Activated CD4-positive, alpha-beta T cell treated with anti-CD3 and anti-CD28 coated beads, Interleukin-2, amount 10 ng/mL, durations not matched to agents 24 days and 14 days (primary cell): ENCODE data around the gene IGSF6. TPM values are rescaled to one million over a fixed set of nuclear protein-coding genes. Genes with fewer than 3 reads are reported as not detected.
A peak's percentile ranks its signal among the peaks of the same experiment; 100 is the strongest.
"Not testable (repeated sequence)": the region's sequence is repeated elsewhere in the genome, so short reads cannot be mapped to it uniquely, and the experiment has no call there.

ENCODE experiments used
- DNase-seq: peaks from one replicate; pipeline ENCODE4 v3.0.0; 2022
- H3K27ac Mint-ChIP-seq: one replicate; pipeline ENCODE4 v1.8.0; 2022; ENCODE audit warnings: mild to moderate bottlenecking, mixed read lengths
- H3K27me3 Mint-ChIP-seq: one replicate; pipeline ENCODE4 v1.8.0; 2022; ENCODE audit warnings: mixed read lengths
- H3K36me3 Mint-ChIP-seq: one replicate; pipeline ENCODE4 v1.8.0; 2022; ENCODE audit warnings: low read depth, mild to moderate bottlenecking, mixed read lengths
- H3K4me1 Mint-ChIP-seq: one replicate; pipeline ENCODE4 v1.8.0; 2021; ENCODE audit warnings: mixed read lengths
- H3K4me3 Mint-ChIP-seq: one replicate; pipeline ENCODE4 v1.8.0; 2022; ENCODE audit warnings: mild to moderate bottlenecking, moderate library complexity, mixed read lengths
- H3K9me3 Mint-ChIP-seq: one replicate; pipeline ENCODE4 v1.8.0; 2021; ENCODE audit warnings: mixed read lengths
- intact Hi-C: fragments of 100-400 bp; cut with micrococcal nuclease; formaldehyde crosslinking; loops from one replicate; pipeline ENCODE4 v1.15.1; 2023
- total RNA-seq: library from RNA; stranded (reverse); gene quantifications from 2 replicates; pipeline ENCODE4 v1.2.3, GENCODE V29; 2022

Gene IGSF6
- total RNA-seq, 1 donor from 2014 or later = not detected

- H3K36me3 Mint-ChIP-seq = peaks cover 8% of the 10 kb centered on the region
- H3K27me3 Mint-ChIP-seq = no peaks in the 10 kb centered on the region
- H3K9me3 Mint-ChIP-seq = no peaks in the 10 kb centered on the region
- intact Hi-C loops = loop anchor here (2.0 to 5.0 kb wide), 2 partner anchors 15 to 306 kb away; partner anchors contain the start of gene UQCRC2
- H3K27ac Mint-ChIP-seq = peak overlapping the region; percentile 91
- no peak for DNase-seq
- H3K4me3 Mint-ChIP-seq = peak overlapping the region; percentile 78
- peaks cover 39% of the 10 kb centered on the region for H3K4me1 Mint-ChIP-seq
These were observed 6.3 kb downstream of the IGSF6 start for GRCh38 chr16:21646091-21646490.

DNA sequence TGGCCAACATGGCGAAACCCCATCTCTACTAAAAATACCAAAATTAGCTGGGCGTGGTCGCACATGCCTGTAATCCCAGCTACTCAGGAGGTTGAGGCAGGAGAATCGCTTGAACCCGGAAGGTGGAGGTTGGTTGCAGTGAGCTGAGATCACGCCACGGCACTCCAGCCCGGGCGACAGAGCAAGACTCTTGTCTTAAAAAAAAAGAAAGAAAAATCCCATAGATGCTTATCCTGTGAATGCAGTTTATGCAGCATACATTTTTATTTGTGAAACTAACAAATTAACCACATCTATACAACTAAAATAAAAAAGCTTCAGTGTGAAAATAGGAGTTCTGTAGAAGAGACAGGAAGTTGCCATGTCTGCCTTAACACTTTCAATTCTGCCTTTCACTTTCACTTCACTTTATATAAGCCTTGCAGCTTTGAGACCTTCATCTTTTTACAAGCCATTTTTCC is 7.1 kb downstream of the IGSF6 start:
- Mint-ChIP-seq H3K27me3 (no peaks in the 10 kb centered on the region), H3K4me3 (peak overlapping the region; percentile 78), H3K36me3 (peaks cover 9% of the 10 kb centered on the region), H3K9me3 (no peaks in the 10 kb centered on the region), H3K27ac (peak overlapping the region; percentile 91), H3K4me1 (peaks cover 43% of the 10 kb centered on the region)
- intact Hi-C loops = loop anchor here (2.0 to 5.0 kb wide), 3 partner anchors 18 to 307 kb away; partner anchors contain the start of genes METTL9 and UQCRC2
- peak; percentile 81 for DNase-seq

DNA sequence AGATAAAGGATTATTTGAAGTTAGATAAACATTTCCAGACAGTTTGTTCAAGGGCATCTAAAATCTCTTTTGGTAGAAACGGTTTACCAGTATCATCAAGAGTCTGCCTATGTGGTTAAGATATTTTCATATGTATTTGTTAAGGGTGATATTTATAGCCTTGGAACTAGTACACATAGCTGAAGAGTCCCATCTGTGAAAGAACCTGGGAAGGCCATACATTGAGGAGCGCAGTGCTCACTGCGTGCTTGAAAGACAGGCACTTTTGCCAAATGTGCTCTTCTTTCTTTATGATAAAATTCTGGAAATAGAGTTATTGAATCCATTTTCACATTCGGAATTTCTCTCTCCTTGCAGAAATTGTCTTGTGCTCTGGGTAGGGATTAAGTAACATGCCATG is 7.7 kb downstream of the IGSF6 start:
- H3K4me1 Mint-ChIP-seq = peaks cover 43% of the 10 kb centered on the region
- intact Hi-C loops = loop anchor here (2.0 to 5.0 kb wide), 3 partner anchors 18 to 308 kb away; partner anchors contain the start of genes METTL9 and UQCRC2
- DNase-seq = no peak
- H3K9me3 Mint-ChIP-seq = no peaks in the 10 kb centered on the region
- peaks cover 9% of the 10 kb centered on the region for H3K36me3 Mint-ChIP-seq
- no peaks in the 10 kb centered on the region for H3K27me3 Mint-ChIP-seq
- H3K4me3 Mint-ChIP-seq = peak overlapping the region; percentile 78
- peak overlapping the region; percentile 91 for H3K27ac Mint-ChIP-seq

DNA sequence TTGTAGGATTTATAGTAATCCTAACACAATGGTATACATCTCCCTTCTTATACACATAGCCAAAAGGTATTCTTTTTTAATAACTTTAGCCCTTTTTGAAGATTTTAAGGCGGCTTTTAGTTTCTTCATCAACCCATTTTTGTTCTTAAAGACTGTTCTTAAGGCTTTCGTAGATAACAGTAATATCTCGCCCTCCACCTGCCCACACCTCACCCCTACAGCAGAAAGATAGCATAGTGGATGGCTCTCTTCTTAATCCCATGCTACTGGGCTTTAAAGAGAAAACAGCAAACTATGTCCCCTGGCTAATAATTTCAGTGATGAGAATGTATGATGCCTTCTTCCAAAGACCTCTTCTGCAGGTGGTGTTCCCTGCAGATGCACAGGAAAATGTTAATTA is 8.6 kb downstream of the IGSF6 start:
- no peaks in the 10 kb centered on the region for H3K27me3 Mint-ChIP-seq
- H3K4me1 Mint-ChIP-seq = peaks cover 45% of the 10 kb centered on the region
- intact Hi-C loops = loop anchor here (2.0 kb wide), 2 partner anchors 17 to 45 kb away; partner anchors contain the start of gene METTL9
- no peak overlapping the region for H3K27ac Mint-ChIP-seq
- H3K4me3 Mint-ChIP-seq = no peak overlapping the region
- no peaks in the 10 kb centered on the region for H3K9me3 Mint-ChIP-seq
- H3K36me3 Mint-ChIP-seq = peaks cover 9% of the 10 kb centered on the region
- no peak for DNase-seq

- no peak for DNase-seq
- H3K27me3 Mint-ChIP-seq = no peaks in the 10 kb centered on the region
- H3K27ac Mint-ChIP-seq = no peak overlapping the region
- peaks cover 47% of the 10 kb centered on the region for H3K4me1 Mint-ChIP-seq
- H3K4me3 Mint-ChIP-seq = no peak overlapping the region
- intact Hi-C loops = no loop called here
- peaks cover 11% of the 10 kb centered on the region for H3K36me3 Mint-ChIP-seq
- H3K9me3 Mint-ChIP-seq = no peaks in the 10 kb centered on the region
These were observed 9.5 kb downstream of the IGSF6 start for GRCh38 chr16:21642861-21643260.

DNA sequence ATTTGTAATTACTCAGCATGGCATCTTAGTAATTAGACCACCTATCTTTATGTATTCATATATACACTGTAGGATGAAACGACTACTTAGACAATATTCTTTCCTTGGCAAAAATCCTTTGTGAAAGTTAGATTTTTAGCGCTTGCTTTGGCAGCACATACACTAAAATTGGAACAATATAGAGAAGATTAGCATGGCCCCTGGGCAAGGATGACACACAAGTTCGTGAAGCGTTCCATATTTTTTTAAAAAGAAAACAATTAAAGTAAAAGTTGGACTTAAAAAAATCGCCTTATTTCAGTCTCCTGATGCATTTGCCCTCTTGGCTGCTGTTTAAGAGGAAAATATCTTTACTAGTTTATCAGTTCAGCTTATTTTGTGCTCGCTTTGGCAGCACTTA is 10.5 kb downstream of the IGSF6 start:
- intact Hi-C loops = no loop called here

GRCh38 chr16:21639493-21639892 is 12.9 kb downstream of the IGSF6 start:
- no peak overlapping the region for H3K27ac Mint-ChIP-seq
- intact Hi-C loops = no loop called here

More for the DNA sequence above, 10.5 kb downstream of the IGSF6 start:
- peaks cover 7% of the 10 kb centered on the region for H3K36me3 Mint-ChIP-seq
- no peak overlapping the region for H3K4me3 Mint-ChIP-seq
- peaks cover 41% of the 10 kb centered on the region for H3K4me1 Mint-ChIP-seq
- DNase-seq = no peak
- no peaks in the 10 kb centered on the region for H3K9me3 Mint-ChIP-seq
- no peaks in the 10 kb centered on the region for H3K27me3 Mint-ChIP-seq
- H3K27ac Mint-ChIP-seq = no peak overlapping the region

DNA sequence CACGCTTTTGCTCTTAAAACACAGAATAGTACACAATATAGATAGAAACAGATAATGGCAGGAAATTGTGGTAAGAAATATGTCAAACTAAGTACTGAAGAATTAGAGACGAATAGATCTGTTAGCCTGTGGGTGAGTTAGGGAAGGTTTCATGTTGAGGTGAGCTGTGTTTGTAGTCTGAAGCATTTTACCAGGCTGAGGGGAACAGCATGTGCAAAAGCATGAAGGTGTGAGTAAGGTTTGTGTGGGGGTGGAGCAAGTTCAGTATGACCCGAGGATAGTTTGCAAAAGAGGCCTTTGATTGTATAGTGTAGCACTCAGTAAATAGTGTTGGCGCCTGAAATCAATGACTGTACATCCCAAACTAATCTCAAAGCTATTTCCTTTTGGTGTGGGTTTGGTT is 13.8 kb downstream of the IGSF6 start:
- Mint-ChIP-seq H3K4me3 (no peak overlapping the region), H3K27me3 (no peaks in the 10 kb centered on the region), H3K4me1 (peaks cover 18% of the 10 kb centered on the region), H3K36me3 (peaks cover 9% of the 10 kb centered on the region), H3K9me3 (no peaks in the 10 kb centered on the region), H3K27ac (peak overlapping the region; percentile 76)
- intact Hi-C loops = no loop called here
- peak; percentile 64 for DNase-seq

More at GRCh38 chr16:21639493-21639892, 12.9 kb downstream of the IGSF6 start:
- Mint-ChIP-seq H3K27me3 (no peaks in the 10 kb centered on the region), H3K4me1 (peaks cover 23% of the 10 kb centered on the region), H3K9me3 (no peaks in the 10 kb centered on the region), H3K36me3 (peaks cover 10% of the 10 kb centered on the region), H3K4me3 (no peak overlapping the region)
- DNase-seq = no peak

GRCh38 chr16:21637032-21637968 is 15.1 kb downstream of the IGSF6 start:
- Mint-ChIP-seq H3K36me3 (peaks cover 9% of the 10 kb centered on the region), H3K27me3 (no peaks in the 10 kb centered on the region), H3K4me1 (peaks cover 18% of the 10 kb centered on the region), H3K27ac (no peak overlapping the region), H3K4me3 (no peak overlapping the region), H3K9me3 (no peaks in the 10 kb centered on the region)
- DNase-seq = no peak
- intact Hi-C loops = no loop called here

DNA sequence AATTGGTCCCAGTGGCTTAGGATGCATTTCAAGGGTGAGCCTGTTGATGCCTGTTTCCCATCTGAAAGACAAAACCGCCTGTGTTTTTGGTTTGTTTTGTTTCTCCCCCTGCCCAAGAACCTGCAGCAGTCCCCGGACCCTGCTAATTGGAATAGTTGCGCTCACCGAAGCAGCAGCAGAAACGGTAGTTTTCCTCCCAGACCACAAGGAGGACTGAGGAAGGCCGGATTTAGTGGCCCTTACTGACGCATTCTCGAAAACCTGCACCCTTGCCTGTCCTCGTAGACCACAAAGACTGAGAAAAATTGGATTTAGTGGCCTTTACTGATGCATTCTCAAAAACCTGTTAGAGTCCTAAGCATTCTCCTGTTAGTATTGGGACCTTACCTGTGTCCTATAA is 16.7 kb downstream of the IGSF6 start:
- intact Hi-C loops = not testable (repeated sequence)

DNA sequence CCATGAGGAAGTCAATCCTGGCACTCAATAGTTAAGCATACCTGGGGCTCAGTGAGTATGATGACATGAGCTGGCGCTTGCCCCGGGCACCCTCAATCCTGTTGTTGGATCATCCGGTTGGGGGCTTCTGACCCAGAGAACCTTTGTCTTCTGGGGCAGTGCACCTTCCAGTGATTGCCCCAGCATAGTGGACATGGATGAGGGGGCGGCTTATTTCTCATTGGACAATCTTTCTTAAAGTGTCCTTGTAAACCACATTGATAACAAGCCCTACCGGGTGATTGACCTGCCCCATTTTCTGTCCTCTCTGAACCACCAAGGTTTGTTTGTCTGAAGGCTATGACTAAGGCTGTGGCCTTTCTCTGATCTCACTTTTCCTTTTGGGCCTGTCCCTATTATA is 18.2 kb downstream of the IGSF6 start:
- intact Hi-C loops = no loop called here
- no peak for DNase-seq
- Mint-ChIP-seq H3K27me3 (no peaks in the 10 kb centered on the region), H3K27ac (no peak overlapping the region), H3K9me3 (no peaks in the 10 kb centered on the region), H3K4me3 (no peak overlapping the region), H3K4me1 (peaks cover 15% of the 10 kb centered on the region), H3K36me3 (peaks cover 13% of the 10 kb centered on the region)

More for the DNA sequence above, 16.7 kb downstream of the IGSF6 start:
- not testable (repeated sequence) for H3K9me3 Mint-ChIP-seq, H3K36me3 Mint-ChIP-seq, H3K27me3 Mint-ChIP-seq, H3K27ac Mint-ChIP-seq, H3K4me3 Mint-ChIP-seq, DNase-seq
- H3K4me1 Mint-ChIP-seq = peaks cover 17% of the 10 kb centered on the region

- H3K4me3 Mint-ChIP-seq, H3K9me3 Mint-ChIP-seq, H3K4me1 Mint-ChIP-seq, H3K27ac Mint-ChIP-seq, intact Hi-C loops, DNase-seq, H3K27me3 Mint-ChIP-seq: not testable (repeated sequence)
- peaks cover 28% of the 10 kb centered on the region for H3K36me3 Mint-ChIP-seq
These were observed 20.3 kb downstream of the IGSF6 start for GRCh38 chr16:21631951-21632575.

DNA sequence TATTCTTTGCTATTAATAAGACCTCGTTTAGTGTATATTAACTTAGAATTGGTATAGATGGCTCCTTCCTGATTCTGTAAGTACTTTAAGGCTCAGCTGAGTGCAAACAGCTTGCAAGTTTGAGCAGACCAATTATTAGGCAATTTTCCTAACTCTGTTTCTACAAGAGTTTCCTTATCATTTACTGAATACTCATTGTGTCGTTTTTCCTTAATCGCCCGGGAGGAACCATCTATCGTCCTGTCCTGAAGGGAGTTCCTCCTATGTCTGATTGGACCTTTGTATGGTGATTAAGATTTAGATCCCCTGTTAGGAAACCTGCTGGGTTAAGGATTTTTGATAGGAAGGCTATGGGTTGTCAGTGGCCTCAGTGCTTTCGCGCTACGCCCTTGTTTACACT is 21.0 kb downstream of the IGSF6 start:
- intact Hi-C loops, H3K9me3 Mint-ChIP-seq, H3K4me3 Mint-ChIP-seq, H3K27me3 Mint-ChIP-seq, H3K27ac Mint-ChIP-seq, DNase-seq: not testable (repeated sequence)
- peaks cover 34% of the 10 kb centered on the region for H3K36me3 Mint-ChIP-seq
- peaks cover 13% of the 10 kb centered on the region for H3K4me1 Mint-ChIP-seq

DNA sequence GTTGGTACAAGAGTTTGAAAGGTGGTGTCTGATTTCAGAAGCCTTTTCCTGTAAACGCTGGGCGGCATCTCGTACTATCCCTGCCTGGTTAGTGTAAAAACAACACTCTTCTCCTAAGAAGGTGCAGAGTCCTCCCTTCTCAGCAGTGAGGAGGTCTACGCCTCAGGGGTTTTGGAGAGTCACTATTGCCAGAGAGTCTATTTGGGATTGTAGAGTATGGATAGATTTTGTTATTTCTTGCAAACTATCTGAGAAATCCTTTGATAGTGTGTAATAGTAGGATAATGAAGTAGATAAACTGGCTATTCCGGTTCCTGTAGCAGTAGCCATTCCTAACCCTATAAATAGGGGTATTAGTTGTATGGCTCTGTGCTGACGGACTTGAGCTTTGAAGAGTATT is 21.5 kb downstream of the IGSF6 start:
- DNase-seq, H3K9me3 Mint-ChIP-seq, H3K4me3 Mint-ChIP-seq, H3K27ac Mint-ChIP-seq, H3K27me3 Mint-ChIP-seq, intact Hi-C loops: not testable (repeated sequence)
- H3K4me1 Mint-ChIP-seq = peaks cover 18% of the 10 kb centered on the region
- peaks cover 38% of the 10 kb centered on the region for H3K36me3 Mint-ChIP-seq
